ENCODE measurements around the gene NEMF.
"Not testable (repeated sequence)": the region's sequence is repeated elsewhere in the genome, so short reads cannot be mapped to it uniquely, and the experiment has no call there.

NEMF gene

GRCh38 chr14:49896966-49897365 is 44.4 kb upstream of the NEMF start:
- H3K36me3 ChIP-seq (ENCODE audit: control insufficient read depth in 2 of 2, insufficient read depth in 1 of 2, low read length in 2 of 2), result peaks cover 3 to 27% of the 10 kb centered on the region in 2 experiments; a peak in 2 of 3 replicates
- H3K27ac ChIP-seq (ENCODE audit: extremely low read depth, low read depth, low read length), result no peak overlapping the region
- CTCF ChIA-PET, result interaction anchor here (1.0 to 1.3 kb wide), 2 partner anchors 11 to 207 kb away, joined by 3 to 4 read pairs; no protein-coding TSS in a partner anchor
- no peaks in the 10 kb centered on the region for H3K9me3 ChIP-seq (ENCODE audit: control insufficient read depth, insufficient read depth, low read depth, low read length)
- TF ChIP-seq PRDM6 (tag by site-specific recombination; IDR thresholded peaks at IDR 0.05), result peak; percentile 96
- no peak for TF ChIP-seq AEBP2 (tag by site-specific recombination; IDR thresholded peaks at IDR 0.05; ENCODE audit: borderline replicate concordance)
- no peaks in the 10 kb centered on the region; the same call in 1 of the 2 replicates for H3K4me1 ChIP-seq (ENCODE audit: control insufficient read depth, insufficient read depth, low read length)
- H3K4me3 ChIP-seq (ENCODE audit: low read depth, low read length), result peak overlapping the region; percentile 20
- POLR2A ChIA-PET, result no interaction called here

- H3K9me3 ChIP-seq (ENCODE audit: control insufficient read depth, insufficient read depth, low read depth, low read length); H3K4me1 ChIP-seq (ENCODE audit: control insufficient read depth, insufficient read depth, low read length): not testable (repeated sequence)
- peaks cover 3 to 27% of the 10 kb centered on the region in 2 experiments; a peak in 2 of 3 replicates for H3K36me3 ChIP-seq (ENCODE audit: control insufficient read depth in 2 of 2, insufficient read depth in 1 of 2, low read length in 2 of 2)
- POLR2A ChIA-PET, result interaction anchor here (0.9 kb wide), 1 partner anchor 9 kb away, joined by 3 read pairs; no protein-coding TSS in a partner anchor
- H3K4me3 ChIP-seq (ENCODE audit: low read depth, low read length), result peak overlapping the region; percentile 90
- TF ChIP-seq SCRT2 (tag by site-specific recombination; IDR thresholded peaks at IDR 0.05) (peak; percentile 12; the same call in 1 of the 2 replicates), PRDM4 (tag by site-specific recombination; IDR thresholded peaks at IDR 0.05) (peak; percentile 69; the same call in 1 of the 2 replicates), SP7 (tag by site-specific recombination; IDR thresholded peaks at IDR 0.05) (peak; percentile 52)
- peak overlapping the region; percentile 11; the same call in 1 of the 2 replicates for H3K27ac ChIP-seq (ENCODE audit: extremely low read depth, low read depth, low read length)
- CTCF ChIA-PET, result interaction anchor here (0.6 to 1.6 kb wide), 3 partner anchors 31 to 220 kb away, joined by 3 read pairs; partner anchors contain the start of gene VCPKMT
Observed at GRCh38 chr14:49896272-49896671, 43.7 kb upstream of the NEMF start.

- Histone ChIP-seq H3K36me3 (ENCODE audit: control insufficient read depth in 2 of 2, insufficient read depth in 1 of 2, low read length in 2 of 2) (peaks cover 3 to 27% of the 10 kb centered on the region in 2 experiments; a peak in 2 of 3 replicates), H3K4me1 (ENCODE audit: control insufficient read depth, insufficient read depth, low read length) (no peaks in the 10 kb centered on the region; the same call in 1 of the 2 replicates), H3K4me3 (ENCODE audit: low read depth, low read length) (peak overlapping the region; percentile 90), H3K9me3 (ENCODE audit: control insufficient read depth, insufficient read depth, low read depth, low read length) (no peaks in the 10 kb centered on the region), H3K27ac (ENCODE audit: extremely low read depth, low read depth, low read length) (peak overlapping the region; percentile 11; the same call in 1 of the 2 replicates)
- ChIA-PET POLR2A (interaction anchor here (0.9 kb wide), 1 partner anchor 10 kb away, joined by 3 read pairs; no protein-coding TSS in a partner anchor), CTCF (interaction anchor here (0.6 to 1.6 kb wide), 4 partner anchors 30 to 308 kb away, joined by 3 read pairs; partner anchors contain the start of gene VCPKMT)
- TF ChIP-seq ZNF654 (tag by site-specific recombination; IDR thresholded peaks at IDR 0.05; ENCODE audit: low read depth) (no peak), ZNF791 (tag by site-specific recombination; IDR thresholded peaks at IDR 0.05) (no peak), ZNF623 (tag by site-specific recombination; IDR thresholded peaks at IDR 0.05) (no peak), FEZF1 (tag by site-specific recombination; IDR thresholded peaks at IDR 0.05) (no peak), ZNF488 (tag by site-specific recombination; IDR thresholded peaks at IDR 0.05) (no peak), ZNF561 (tag by site-specific recombination; IDR thresholded peaks at IDR 0.05; ENCODE audit: borderline replicate concordance) (no peak), ZNF785 (tag by site-specific recombination; IDR thresholded peaks at IDR 0.05) (no peak), ZNF449 (tag by site-specific recombination; IDR thresholded peaks at IDR 0.05) (no peak), ZNF169 (tag by site-specific recombination; IDR thresholded peaks at IDR 0.05) (no peak), ZNF433 (tag by site-specific recombination; IDR thresholded peaks at IDR 0.05; ENCODE audit: low read depth) (no peak), ZBTB20 (tag by site-specific recombination; IDR thresholded peaks at IDR 0.05) (0 out of 2 replicates have a peak, but pooled peaks have one; percentile 9), ZFP41 (tag by site-specific recombination; IDR thresholded peaks at IDR 0.05; ENCODE audit: borderline replicate concordance) (no peak), ZNF335 (tag by site-specific recombination; conservative IDR thresholded peaks at IDR 0.05) (no peak), ZNF366 (tag by site-specific recombination; conservative IDR thresholded peaks at IDR 0.05) (peak; percentile 37)
Observed at GRCh38 chr14:49895480-49895879, 42.9 kb upstream of the NEMF start.

Measured in HEK293 (cell line).